ENCODE results near the gene PFKP. TPM values are rescaled to one million over a fixed set of nuclear protein-coding genes. Genes with fewer than 3 reads are reported as not detected.

PFKP gene
- total RNA-seq, 1 donor from 2014 or later, result 361 TPM

DNA sequence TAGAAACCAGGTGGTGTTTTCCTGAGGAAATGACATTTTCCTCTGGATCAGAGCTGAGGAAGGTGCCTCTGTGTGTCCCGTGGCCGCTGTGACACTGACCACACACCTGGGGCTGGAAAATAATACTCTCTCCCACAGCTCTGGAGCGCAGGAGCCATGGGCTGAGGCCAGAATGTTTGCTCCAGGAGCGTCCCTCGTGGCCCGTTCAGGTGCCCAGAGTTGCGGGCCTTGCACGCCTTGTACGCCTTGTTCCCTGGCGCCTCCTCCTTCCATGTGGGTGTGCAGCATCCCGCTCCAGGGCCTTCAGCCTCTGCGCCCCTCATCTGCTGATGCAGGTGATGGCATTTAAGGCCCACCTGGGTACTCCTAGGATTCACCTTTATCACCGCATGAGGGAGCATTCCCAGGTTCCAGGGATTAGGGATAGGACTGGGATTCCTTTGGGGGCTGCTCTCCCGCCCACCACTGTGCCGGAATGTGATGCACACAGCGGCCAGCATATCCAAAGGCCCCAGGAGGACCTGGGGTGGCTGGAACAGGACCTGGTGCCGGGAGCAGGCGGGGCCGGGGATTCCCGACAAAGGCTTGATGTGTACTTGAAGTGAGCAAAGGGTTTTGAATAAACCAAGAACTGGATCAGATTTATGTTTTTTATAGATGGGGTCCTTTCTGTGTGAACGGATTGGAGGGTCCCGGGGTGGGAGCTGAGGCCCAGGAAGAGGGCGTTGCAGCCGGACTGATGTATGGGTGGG, 61.2 kb downstream of the PFKP start:
- H3K27ac ChIP-seq (ENCODE audit: low read depth, low read length), result no peak overlapping the region
- H3K79me2 ChIP-seq (ENCODE audit: insufficient read depth, low read length), result peaks cover 21% of the 10 kb centered on the region
- TF ChIP-seq, protein P1, sequence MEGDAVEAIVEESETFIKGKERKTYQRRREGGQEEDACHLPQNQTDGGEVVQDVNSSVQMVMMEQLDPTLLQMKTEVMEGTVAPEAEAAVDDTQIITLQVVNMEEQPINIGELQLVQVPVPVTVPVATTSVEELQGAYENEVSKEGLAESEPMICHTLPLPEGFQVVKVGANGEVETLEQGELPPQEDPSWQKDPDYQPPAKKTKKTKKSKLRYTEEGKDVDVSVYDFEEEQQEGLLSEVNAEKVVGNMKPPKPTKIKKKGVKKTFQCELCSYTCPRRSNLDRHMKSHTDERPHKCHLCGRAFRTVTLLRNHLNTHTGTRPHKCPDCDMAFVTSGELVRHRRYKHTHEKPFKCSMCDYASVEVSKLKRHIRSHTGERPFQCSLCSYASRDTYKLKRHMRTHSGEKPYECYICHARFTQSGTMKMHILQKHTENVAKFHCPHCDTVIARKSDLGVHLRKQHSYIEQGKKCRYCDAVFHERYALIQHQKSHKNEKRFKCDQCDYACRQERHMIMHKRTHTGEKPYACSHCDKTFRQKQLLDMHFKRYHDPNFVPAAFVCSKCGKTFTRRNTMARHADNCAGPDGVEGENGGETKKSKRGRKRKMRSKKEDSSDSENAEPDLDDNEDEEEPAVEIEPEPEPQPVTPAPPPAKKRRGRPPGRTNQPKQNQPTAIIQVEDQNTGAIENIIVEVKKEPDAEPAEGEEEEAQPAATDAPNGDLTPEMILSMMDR (IDR thresholded peaks at IDR 0.05; ENCODE audit: insufficient read depth, low read depth, low read length), result no peak
- no peak for TF ChIP-seq EZH2 (IDR thresholded peaks at IDR 0.05; ENCODE audit: insufficient read depth, low read length)
- DNase-seq (ENCODE audit: low read depth), result no peak
- no peak overlapping the region for H3K4me3 ChIP-seq (ENCODE audit: insufficient read depth, low read depth, low read length)
- no peak overlapping the region for H3K4me3 Mint-ChIP-seq (ENCODE audit: unreplicated experiment)
- H4K20me1 ChIP-seq (ENCODE audit: insufficient read depth, low read length), result peaks cover 29% of the 10 kb centered on the region
- no peak overlapping the region for H3K9ac ChIP-seq (ENCODE audit: low read length)
- peaks cover 43% of the 10 kb centered on the region for H3K36me3 Mint-ChIP-seq (ENCODE audit: low read depth, unreplicated experiment)
- no peaks in the 10 kb centered on the region for H3K9me3 Mint-ChIP-seq (ENCODE audit: unreplicated experiment)
- no peaks in the 10 kb centered on the region for H3K9me3 ChIP-seq (ENCODE audit: insufficient read depth, low read depth, low read length)
- peaks cover 3% of the 10 kb centered on the region for H3K4me1 ChIP-seq (ENCODE audit: insufficient read depth, low read length)
- no peak overlapping the region for H3K4me2 ChIP-seq (ENCODE audit: low read length)
- H3K36me3 ChIP-seq (ENCODE audit: insufficient read depth, low read length), result peaks cover 40% of the 10 kb centered on the region
- H3K27me3 ChIP-seq (ENCODE audit: insufficient read depth, low read length), result no peaks in the 10 kb centered on the region
- no peaks in the 10 kb centered on the region for H3K27me3 Mint-ChIP-seq (ENCODE audit: low read depth, unreplicated experiment)
- no peak overlapping the region for H2AFZ ChIP-seq (ENCODE audit: low read depth, low read length)
- no peak overlapping the region for H3K27ac Mint-ChIP-seq (ENCODE audit: unreplicated experiment)
- no peak for FAIRE-seq
- peaks cover 9% of the 10 kb centered on the region for H3K4me1 Mint-ChIP-seq (ENCODE audit: low read depth, unreplicated experiment)

DNA sequence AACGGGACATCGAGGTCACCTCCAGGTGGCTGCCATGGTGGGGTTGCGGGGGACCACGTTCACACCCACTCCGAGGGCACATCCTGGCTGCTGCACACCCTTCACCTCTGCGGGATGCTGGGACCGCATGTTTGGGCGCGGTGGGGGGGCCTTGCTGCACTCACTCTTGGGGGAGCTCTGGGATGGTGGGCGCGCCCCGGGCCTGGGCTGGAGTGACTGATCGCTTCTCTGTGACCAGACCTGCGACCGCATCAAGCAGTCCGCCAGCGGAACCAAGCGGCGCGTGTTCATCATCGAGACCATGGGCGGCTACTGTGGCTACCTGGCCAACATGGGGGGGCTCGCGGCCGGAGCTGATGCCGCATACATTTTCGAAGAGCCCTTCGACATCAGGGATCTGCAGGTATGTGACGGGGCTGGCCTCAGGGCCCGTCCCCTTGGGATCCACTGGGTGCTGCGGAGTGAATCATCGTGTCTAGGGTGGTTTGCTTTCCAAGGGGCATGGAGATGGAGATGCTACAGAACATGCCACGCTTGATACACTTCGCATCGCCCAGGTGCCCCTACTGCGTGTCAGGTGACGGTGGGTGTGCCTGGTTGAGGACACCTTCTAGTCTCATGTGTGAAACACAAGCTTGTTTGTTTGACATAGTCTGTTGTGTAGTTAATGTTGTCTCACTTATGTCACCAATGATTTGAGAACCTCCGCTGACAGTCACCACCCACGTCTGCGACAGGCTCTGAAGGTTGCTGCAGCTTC, 62.4 kb downstream of the PFKP start:
- H3K27me3 ChIP-seq (ENCODE audit: insufficient read depth, low read length), result no peaks in the 10 kb centered on the region
- Mint-ChIP-seq H3K4me1 (ENCODE audit: low read depth, unreplicated experiment) (peaks cover 9% of the 10 kb centered on the region), H3K36me3 (ENCODE audit: low read depth, unreplicated experiment) (peaks cover 53% of the 10 kb centered on the region), H3K4me3 (ENCODE audit: unreplicated experiment) (no peak overlapping the region), H3K27ac (ENCODE audit: unreplicated experiment) (peak overlapping the region; percentile 53), H3K9me3 (ENCODE audit: unreplicated experiment) (no peaks in the 10 kb centered on the region), H3K27me3 (ENCODE audit: low read depth, unreplicated experiment) (no peaks in the 10 kb centered on the region)
- no peak overlapping the region for H3K27ac ChIP-seq (ENCODE audit: low read depth, low read length)
- H3K9ac ChIP-seq (ENCODE audit: low read length), result no peak overlapping the region
- no peak for TF ChIP-seq EZH2 (IDR thresholded peaks at IDR 0.05; ENCODE audit: insufficient read depth, low read length)
- peaks cover 29% of the 10 kb centered on the region for H4K20me1 ChIP-seq (ENCODE audit: insufficient read depth, low read length)
- H2AFZ ChIP-seq (ENCODE audit: low read depth, low read length), result no peak overlapping the region
- no peak overlapping the region for H3K4me2 ChIP-seq (ENCODE audit: low read length)
- H3K36me3 ChIP-seq (ENCODE audit: insufficient read depth, low read length), result peaks cover 47% of the 10 kb centered on the region
- FAIRE-seq (no peak), DNase-seq (ENCODE audit: low read depth) (no peak)
- H3K9me3 ChIP-seq (ENCODE audit: insufficient read depth, low read depth, low read length), result no peaks in the 10 kb centered on the region
- H3K79me2 ChIP-seq (ENCODE audit: insufficient read depth, low read length), result peaks cover 14% of the 10 kb centered on the region
- H3K4me1 ChIP-seq (ENCODE audit: insufficient read depth, low read length), result peaks cover 3% of the 10 kb centered on the region
- H3K4me3 ChIP-seq (ENCODE audit: insufficient read depth, low read depth, low read length), result no peak overlapping the region

DNA sequence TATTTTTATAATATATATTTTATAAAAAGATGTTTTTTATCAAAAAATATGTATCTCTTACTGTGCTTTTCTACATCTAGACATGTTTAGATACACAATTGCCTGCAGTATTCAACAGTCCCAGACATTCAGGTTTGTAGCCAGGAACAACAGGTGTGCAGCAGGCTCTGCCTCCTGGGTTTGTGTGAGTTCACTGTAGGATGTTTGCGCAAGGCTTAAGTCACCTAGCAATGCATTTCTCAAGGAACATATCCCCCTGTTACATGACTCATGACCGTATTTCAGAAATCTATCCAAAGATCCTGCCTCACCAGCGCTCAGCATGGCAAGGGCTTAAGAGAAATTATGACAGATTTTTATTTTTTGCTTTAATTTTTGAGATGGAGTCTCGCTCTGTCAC, 63.8 kb downstream of the PFKP start:
- peaks cover 18% of the 10 kb centered on the region for H4K20me1 ChIP-seq (ENCODE audit: insufficient read depth, low read length)
- no peak overlapping the region for H3K27ac ChIP-seq (ENCODE audit: low read depth, low read length)
- Mint-ChIP-seq H3K4me3 (ENCODE audit: unreplicated experiment) (no peak overlapping the region), H3K9me3 (ENCODE audit: unreplicated experiment) (no peaks in the 10 kb centered on the region), H3K27me3 (ENCODE audit: low read depth, unreplicated experiment) (no peaks in the 10 kb centered on the region), H3K4me1 (ENCODE audit: low read depth, unreplicated experiment) (peaks cover 9% of the 10 kb centered on the region), H3K27ac (ENCODE audit: unreplicated experiment) (peak overlapping the region; percentile 59), H3K36me3 (ENCODE audit: low read depth, unreplicated experiment) (peaks cover 56% of the 10 kb centered on the region)
- H3K27me3 ChIP-seq (ENCODE audit: insufficient read depth, low read length), result no peaks in the 10 kb centered on the region
- H2AFZ ChIP-seq (ENCODE audit: low read depth, low read length), result no peak overlapping the region
- H3K4me2 ChIP-seq (ENCODE audit: low read length), result no peak overlapping the region
- H3K4me3 ChIP-seq (ENCODE audit: insufficient read depth, low read depth, low read length), result no peak overlapping the region
- TF ChIP-seq, protein P1 (IDR thresholded peaks at IDR 0.05; ENCODE audit: insufficient read depth, low read depth, low read length), result no peak
- no peak for TF ChIP-seq EZH2 (IDR thresholded peaks at IDR 0.05; ENCODE audit: insufficient read depth, low read length)
- H3K4me1 ChIP-seq (ENCODE audit: insufficient read depth, low read length), result peaks cover 3% of the 10 kb centered on the region
- H3K36me3 ChIP-seq (ENCODE audit: insufficient read depth, low read length), result peaks cover 55% of the 10 kb centered on the region
- H3K79me2 ChIP-seq (ENCODE audit: insufficient read depth, low read length), result peaks cover 3% of the 10 kb centered on the region
- DNase-seq (ENCODE audit: low read depth), result no peak
- no peak for FAIRE-seq
- no peaks in the 10 kb centered on the region for H3K9me3 ChIP-seq (ENCODE audit: insufficient read depth, low read depth, low read length)
- no peak overlapping the region for H3K9ac ChIP-seq (ENCODE audit: low read length)

All from astrocyte (in vitro differentiated cells and primary cell).